IPS-18c (cell line): ENCODE results near the gene SLC9C2.

Experiments
- H3K4me3 ChIP-seq: 2 replicates; pipeline ENCODE4 v1.7.0; 2013; ENCODE audit warnings: low read depth, mild to moderate bottlenecking, low read length, moderate library complexity; ENCODE audit not compliant: insufficient read depth
- H3K9me3 ChIP-seq: one replicate; pipeline ENCODE4 v1.6.1; 2013; ENCODE audit warnings: mild to moderate bottlenecking, low read length, moderate library complexity; ENCODE audit not compliant: control insufficient read depth, insufficient read depth

Gene SLC9C2

DNA sequence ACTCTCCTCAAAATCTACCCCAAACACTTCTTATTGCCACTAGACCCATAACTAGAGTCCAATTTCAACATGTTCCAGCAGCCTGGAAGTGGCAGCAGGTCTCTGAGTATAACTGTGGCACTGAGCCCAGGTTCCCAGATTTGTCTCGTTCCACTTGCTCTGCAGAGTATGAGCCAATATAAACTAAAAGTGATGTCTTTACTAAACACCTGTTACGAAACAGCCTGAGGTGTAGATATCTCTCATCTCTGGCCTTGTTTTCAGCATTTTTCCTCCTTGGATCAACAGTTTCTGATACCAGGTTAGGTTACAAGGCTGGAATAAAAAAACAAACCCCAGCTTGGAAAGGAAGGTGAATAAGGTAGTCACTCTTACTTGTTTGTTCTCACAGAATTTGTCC, 150.9 kb downstream of the SLC9C2 start:
- H3K9me3 ChIP-seq: no peaks in the 10 kb centered on the region
- no peak overlapping the region for H3K4me3 ChIP-seq
